ENCODE data around the gene CAPZA2.
A peak's percentile ranks its signal among the peaks of the same experiment; 100 is the strongest.
"Not testable (repeated sequence)": the region's sequence is repeated elsewhere in the genome, so short reads cannot be mapped to it uniquely, and the experiment has no call there.

CAPZA2 gene

GRCh38 chr7:116862234-116862950 is at the start of gene CAPZA2:
Gene CAPZA2, plus strand, starts transcription at chr7:116862587. Its CDS starts 25 bp downstream, at chr7:116862612.
- peak; percentile 88 for DNase-seq

GRCh38 chr7:116812860-116813259 is 49.5 kb upstream of the CAPZA2 start:
- no peak for DNase-seq

- DNase-seq: not testable (repeated sequence)
Measured at GRCh38 chr7:116813371-116813770, 49.0 kb upstream of the CAPZA2 start.

GRCh38 chr7:116815041-116815440 is 47.3 kb upstream of the CAPZA2 start:
- no peak for DNase-seq

GRCh38 chr7:116820149-116820548 is 42.2 kb upstream of the CAPZA2 start:
- no peak for DNase-seq

GRCh38 chr7:116821647-116822046 is 40.7 kb upstream of the CAPZA2 start:
- not testable (repeated sequence) for DNase-seq

GRCh38 chr7:116824449-116824848 is 37.9 kb upstream of the CAPZA2 start:
- DNase-seq: no peak

- no peak for DNase-seq
Measured at GRCh38 chr7:116828281-116828680, 34.1 kb upstream of the CAPZA2 start.

- DNase-seq: no peak
Measured at GRCh38 chr7:116829041-116829440, 33.3 kb upstream of the CAPZA2 start.

- no peak for DNase-seq
Measured at GRCh38 chr7:116829493-116829892, 32.9 kb upstream of the CAPZA2 start.

GRCh38 chr7:116832692-116833091 is 29.7 kb upstream of the CAPZA2 start:
- no peak for DNase-seq

- DNase-seq: no peak
Measured at GRCh38 chr7:116834815-116835504, 27.4 kb upstream of the CAPZA2 start.

- no peak for DNase-seq
Measured at GRCh38 chr7:116836048-116836447, 26.3 kb upstream of the CAPZA2 start.

- DNase-seq: no peak
Measured at GRCh38 chr7:116836911-116837310, 25.5 kb upstream of the CAPZA2 start.

GRCh38 chr7:116837586-116837985 is 24.8 kb upstream of the CAPZA2 start:
- no peak for DNase-seq

- DNase-seq: no peak
Measured at GRCh38 chr7:116840256-116840655, 22.1 kb upstream of the CAPZA2 start.

GRCh38 chr7:116842371-116842770 is 20.0 kb upstream of the CAPZA2 start:
- DNase-seq: no peak

- DNase-seq: no peak
Measured at GRCh38 chr7:116843378-116843777, 19.0 kb upstream of the CAPZA2 start.

GRCh38 chr7:116851175-116851574 is 11.2 kb upstream of the CAPZA2 start:
- DNase-seq: no peak

- no peak for DNase-seq
Measured at GRCh38 chr7:116851671-116852070, 10.7 kb upstream of the CAPZA2 start.

- no peak for DNase-seq
Measured at GRCh38 chr7:116854132-116854531, 8.3 kb upstream of the CAPZA2 start.

- no peak for DNase-seq
Measured at GRCh38 chr7:116857052-116857451, 5.3 kb upstream of the CAPZA2 start.

GRCh38 chr7:116859323-116859722 is 3.1 kb upstream of the CAPZA2 start:
- no peak for DNase-seq

- DNase-seq: no peak
Measured at GRCh38 chr7:116861717-116862116, 670 bp upstream of the CAPZA2 start.

All from 8988T (cell line).